CD4-positive, alpha-beta T cell treated with Interleukin-17A for 1 hour (primary cell): Measurements from ENCODE around the gene IGLL5.
"Not testable (repeated sequence)": the region's sequence is repeated elsewhere in the genome, so short reads cannot be mapped to it uniquely, and the experiment has no call there.

Experiments
- DNase-seq: peaks from one replicate; pipeline ENCODE4 v3.0.0-alpha.2; 2020

The IGLL5 gene

DNA sequence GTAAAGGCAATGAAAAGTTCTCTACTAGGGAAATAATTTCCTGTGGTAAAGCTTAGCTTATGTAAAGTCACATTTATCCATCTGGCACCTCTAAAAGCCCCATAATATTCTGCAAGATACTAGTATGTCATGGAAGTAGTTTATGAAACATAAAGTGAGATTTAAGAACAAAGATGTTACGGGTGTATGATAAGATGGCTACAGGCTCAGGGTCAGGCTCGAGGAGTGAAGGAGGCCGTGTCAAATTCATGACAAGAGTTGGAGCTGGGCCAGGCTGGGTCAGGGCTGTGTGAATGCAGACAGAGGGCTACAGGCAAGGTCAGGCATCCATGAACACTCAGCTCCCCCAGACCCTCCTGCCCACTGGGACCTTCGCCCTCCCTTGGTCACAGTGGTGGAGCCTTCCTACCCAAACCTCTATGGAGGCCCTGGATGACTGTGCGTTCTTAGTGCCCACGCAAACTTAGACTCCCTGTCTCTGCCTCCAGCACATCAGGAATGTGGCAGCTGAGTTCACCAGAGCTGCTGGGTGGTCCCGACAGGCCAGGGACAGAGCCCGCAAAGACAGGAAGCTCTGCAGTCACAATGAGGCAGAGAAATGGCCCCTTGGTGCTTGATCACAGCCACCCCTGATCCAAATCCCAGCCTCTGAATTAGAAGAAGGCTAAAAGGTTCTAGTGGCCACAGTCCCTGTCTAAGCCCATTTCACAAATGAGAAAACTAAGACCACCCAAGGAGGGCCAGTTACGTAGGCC lies 14.8 kb downstream of the IGLL5 start:
- DNase-seq: no peak

- no peak for DNase-seq
These were observed 15.8 kb downstream of the IGLL5 start for GRCh38 chr22:22903355-22903777.

DNA sequence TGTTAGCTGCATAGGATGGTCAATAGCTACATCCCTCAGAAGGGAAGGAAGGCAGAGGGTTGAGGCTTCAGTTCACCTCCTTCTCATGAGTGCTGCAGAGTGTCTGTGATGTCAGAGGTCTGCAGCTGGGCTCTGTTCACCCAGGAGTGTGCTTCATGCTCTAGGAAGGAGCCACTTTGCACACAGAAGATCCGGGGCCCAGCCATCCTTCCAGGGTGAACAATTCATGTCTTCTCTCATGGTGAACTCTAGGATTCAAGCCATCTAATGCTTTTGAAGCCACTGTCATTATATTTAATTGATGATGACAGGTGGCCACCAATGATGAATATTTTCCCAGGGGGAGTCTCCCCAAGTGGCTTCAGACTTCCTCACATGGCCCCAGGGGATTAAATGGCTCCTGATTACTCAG lies 16.2 kb downstream of the IGLL5 start:
- DNase-seq: not testable (repeated sequence)

- not testable (repeated sequence) for DNase-seq
These were observed 17.1 kb downstream of the IGLL5 start for GRCh38 chr22:22904736-22905135.

- not testable (repeated sequence) for DNase-seq
These were observed 18.8 kb downstream of the IGLL5 start for GRCh38 chr22:22906391-22906790.

- no peak for DNase-seq
These were observed 19.4 kb downstream of the IGLL5 start for GRCh38 chr22:22906907-22907550.

GRCh38 chr22:22907551-22908494 lies 20.2 kb downstream of the IGLL5 start:
- DNase-seq: no peak

DNA sequence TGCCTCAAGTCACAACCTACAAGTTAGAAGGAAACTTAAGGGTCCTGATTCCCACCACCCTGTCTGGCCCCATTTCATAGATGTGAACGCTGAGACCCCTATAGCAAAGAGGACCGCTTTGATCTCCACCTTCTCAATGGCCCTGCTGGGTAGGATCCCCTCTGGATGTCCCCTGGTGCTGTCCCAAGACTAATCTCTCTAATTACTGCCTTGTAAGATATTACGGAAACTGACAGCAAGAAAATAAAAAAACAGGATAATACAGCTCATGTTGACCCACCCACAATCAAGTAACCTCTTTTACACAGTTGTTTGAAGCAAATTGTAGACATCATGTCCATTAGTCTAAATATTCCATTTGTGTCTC lies 20.9 kb downstream of the IGLL5 start:
- DNase-seq: no peak

- no peak for DNase-seq
These were observed 21.5 kb downstream of the IGLL5 start for GRCh38 chr22:22908941-22909604.

GRCh38 chr22:22909605-22910271 lies 22.1 kb downstream of the IGLL5 start:
- DNase-seq: no peak

DNA sequence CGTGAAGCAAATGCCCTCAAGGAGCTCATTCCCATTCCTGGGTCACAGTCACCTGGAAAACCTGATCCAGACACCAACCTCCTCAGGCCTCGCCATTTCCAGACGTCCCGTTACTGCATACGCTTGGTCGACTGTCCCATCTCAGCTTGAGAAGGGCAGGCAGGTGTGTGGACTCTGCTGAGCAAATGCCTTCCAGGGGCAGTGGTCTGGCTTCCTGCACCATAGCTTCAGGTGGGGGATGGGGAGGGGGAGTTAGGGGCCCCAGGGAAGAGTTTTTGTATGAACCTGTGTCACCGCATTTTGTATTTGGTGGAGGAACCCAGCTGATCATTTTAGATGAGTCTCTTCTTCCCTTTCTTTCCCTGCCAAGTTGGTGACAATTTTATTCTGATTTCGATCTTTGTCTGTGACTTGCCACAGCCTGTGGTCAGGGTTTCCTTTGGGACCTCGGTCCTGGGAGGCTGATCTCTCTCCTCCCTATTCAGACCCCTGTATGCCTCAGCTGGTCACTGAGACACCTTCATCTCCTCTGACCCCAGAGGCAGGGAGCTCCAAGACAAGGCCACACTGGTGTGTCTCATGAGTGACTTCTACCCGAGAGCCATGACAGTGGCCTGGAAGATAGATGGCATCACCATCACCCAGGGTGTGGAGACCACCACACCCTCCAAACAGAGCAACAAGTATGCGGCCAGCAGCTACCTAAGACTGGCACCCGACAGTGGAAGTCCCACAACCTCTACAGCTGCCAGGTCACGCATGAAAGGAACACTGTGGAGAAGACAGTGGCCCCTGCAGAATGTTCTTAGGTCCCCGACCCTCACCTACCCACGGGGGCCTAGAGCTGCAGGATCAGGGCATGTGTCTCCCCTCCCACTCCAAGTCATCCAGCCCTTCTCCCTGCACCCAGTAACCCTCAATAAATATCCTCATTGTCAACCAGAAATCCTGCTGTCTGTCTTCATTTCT lies 22.9 kb downstream of the IGLL5 start:
- no peak for DNase-seq

DNA sequence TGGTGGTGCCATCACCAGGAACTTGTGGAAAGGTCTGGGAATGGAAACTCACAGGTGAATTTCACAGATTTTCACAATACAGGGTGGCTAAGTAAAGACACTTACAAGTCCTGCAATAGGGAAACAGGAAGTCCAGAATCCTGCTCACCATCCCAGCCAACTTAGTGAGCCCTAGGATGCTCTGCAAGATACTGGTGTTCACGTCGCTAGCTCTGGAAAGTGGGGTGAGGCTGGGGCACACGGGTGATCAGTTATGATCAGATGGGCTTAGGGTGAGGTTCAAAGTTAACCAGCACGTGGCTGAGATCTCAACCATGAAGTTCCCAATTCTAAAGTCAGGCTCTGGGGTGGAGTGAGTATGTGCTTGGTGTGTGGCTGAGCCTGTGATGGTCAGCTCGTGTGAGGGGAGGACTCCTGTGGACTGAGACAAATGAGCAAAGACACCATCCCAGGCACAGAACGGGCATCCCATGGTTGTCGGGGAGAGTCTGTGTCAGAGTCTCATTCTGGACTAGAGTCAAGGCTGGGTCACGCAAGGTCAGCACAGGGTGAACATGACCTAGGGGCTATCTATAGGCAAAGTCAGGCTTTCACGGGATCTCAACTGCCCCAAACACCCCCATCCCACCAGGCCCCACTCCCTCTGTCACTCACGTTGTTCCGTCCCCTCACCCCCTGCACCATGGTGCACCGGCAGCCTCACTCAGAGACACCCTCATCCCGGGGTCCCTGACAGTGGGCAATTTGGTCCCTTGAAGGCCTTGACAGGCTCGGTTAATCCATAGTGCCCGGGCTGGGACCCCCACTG lies 23.9 kb downstream of the IGLL5 start:
- no peak for DNase-seq

- DNase-seq: no peak
These were observed 24.7 kb downstream of the IGLL5 start for GRCh38 chr22:22912135-22912987.

- no peak for DNase-seq
These were observed 25.3 kb downstream of the IGLL5 start for GRCh38 chr22:22912988-22913253.

DNA sequence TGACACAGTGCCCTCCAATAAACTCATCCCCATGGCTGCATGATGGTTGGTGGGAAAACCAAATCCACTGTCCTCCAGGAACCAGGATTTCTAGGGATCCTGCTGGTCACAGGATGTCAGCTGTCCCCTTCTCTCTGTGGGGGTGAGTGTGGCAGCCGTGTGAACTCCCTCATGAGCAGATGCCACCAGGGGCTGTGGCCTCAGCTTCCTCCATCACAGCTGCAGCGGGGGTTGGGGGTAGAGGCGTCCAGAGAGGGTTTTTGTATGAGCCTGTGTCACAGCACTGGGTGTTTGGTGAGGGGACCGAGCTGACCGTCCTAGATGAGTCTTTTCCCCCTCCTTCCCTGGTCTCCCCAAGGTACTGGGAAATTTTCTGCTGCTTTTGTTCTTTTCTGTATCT lies 26.4 kb downstream of the IGLL5 start:
- DNase-seq: no peak

GRCh38 chr22:22914726-22915669 lies 27.4 kb downstream of the IGLL5 start:
- DNase-seq: no peak

- DNase-seq: no peak
These were observed 28.0 kb downstream of the IGLL5 start for GRCh38 chr22:22915670-22916035.

DNA sequence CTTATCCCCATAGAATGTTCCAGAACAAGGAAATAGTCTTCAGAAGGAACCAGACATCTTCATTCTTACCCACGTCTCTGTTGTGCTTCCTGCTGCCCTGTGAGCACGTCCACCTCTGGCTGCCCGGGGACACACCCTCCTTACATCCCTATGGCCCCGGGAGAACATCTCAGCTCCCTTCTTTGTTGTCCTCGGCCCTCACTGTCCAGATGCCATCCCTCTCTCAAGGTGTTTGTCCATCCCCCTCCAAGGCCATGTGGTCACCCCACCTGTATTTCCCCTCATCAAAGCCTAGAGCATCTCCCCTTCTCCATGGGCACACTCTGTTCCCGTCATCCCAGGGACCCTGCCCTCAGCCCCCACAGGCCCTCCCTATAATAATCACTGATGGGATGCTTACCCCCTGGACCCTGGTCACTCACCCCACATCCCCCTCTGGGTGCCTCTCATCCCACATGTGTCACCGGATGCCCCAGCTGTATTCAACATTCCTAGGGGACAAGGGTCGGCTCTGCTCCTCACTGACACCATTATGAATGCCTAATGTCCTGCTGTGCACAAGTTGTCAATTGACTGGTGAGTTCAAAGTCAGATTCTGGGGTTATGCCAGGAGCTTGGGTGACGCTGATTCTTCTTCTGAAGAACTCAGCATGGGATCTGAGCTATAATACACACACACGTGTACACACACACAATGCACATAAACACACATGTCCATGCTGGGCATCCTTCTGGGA lies 28.8 kb downstream of the IGLL5 start:
- DNase-seq: no peak
